HL-60 (cell line): ENCODE results near the gene RTL10.
A peak's percentile ranks its signal among the peaks of the same experiment; 100 is the strongest.

ENCODE experiments used
- DNase-seq, 2 experiments: peaks; one replicate each; pipeline ENCODE4 v3.0.0-alpha.2; 2010 to 2020; ENCODE audit warnings: low read depth in 1 of 2, low spot score in 1 of 2
- H3K27ac ChIP-seq: fragments of 250-450 bp; sonication (Bioruptor Pico); replicated peaks from 2 replicates; pipeline ENCODE4 v1.5.1; 2020; ENCODE audit warnings: mild to moderate bottlenecking, moderate library complexity
- H3K27me3 ChIP-seq: fragments of 250-450 bp; sonication (Bioruptor Pico); 2 replicates; pipeline ENCODE4 v1.5.1; 2021; ENCODE audit warnings: mild to moderate bottlenecking, moderate library complexity; ENCODE audit not compliant: insufficient read depth, poor library complexity, severe bottlenecking
- H3K4me3 ChIP-seq: replicated peaks from 2 replicates; pipeline ENCODE4 v1.5.1; 2011; ENCODE audit warnings: mild to moderate bottlenecking, control low read depth, low read length; ENCODE audit not compliant: insufficient read depth
- CTCF ChIP-seq: IDR thresholded peaks from one replicate; pipeline ENCODE4 v1.5.1; 2011; ENCODE audit warnings: low read length, control low read depth, inconsistent platforms; ENCODE audit not compliant: insufficient read depth
- GABPA ChIP-seq: IDR thresholded peaks from 2 replicates; pipeline ENCODE4 v1.6.1; 2012; ENCODE audit warnings: low read depth
- POLR2AphosphoS5 ChIP-seq: IDR thresholded peaks from 2 replicates; pipeline ENCODE4 v1.6.1; 2012; ENCODE audit warnings: low read depth
- REST ChIP-seq: IDR thresholded peaks from 2 replicates; pipeline ENCODE4 v1.6.1; 2012; ENCODE audit warnings: low read depth; ENCODE audit not compliant: insufficient replicate concordance
- SPI1 ChIP-seq: IDR thresholded peaks from 2 replicates; pipeline ENCODE4 v1.6.1; 2012; ENCODE audit warnings: low read depth, mild to moderate bottlenecking, borderline replicate concordance

Gene RTL10

GRCh38 chr22:19850763-19851109 is 3.9 kb downstream of the RTL10 start:
- Histone ChIP-seq H3K27ac (no peak overlapping the region), H3K4me3 (no peak overlapping the region), H3K27me3 (no peaks in the 10 kb centered on the region)
- TF ChIP-seq REST: no peak
- no peak for TF ChIP-seq POLR2AphosphoS5
- DNase-seq: no peak

- no peak overlapping the region for H3K27ac ChIP-seq
- TF ChIP-seq CTCF (no peak), REST (no peak), SPI1 (no peak), POLR2AphosphoS5 (no peak), GABPA (no peak)
- no peak for DNase-seq
- H3K4me3 ChIP-seq: no peak overlapping the region
- no peaks in the 10 kb centered on the region for H3K27me3 ChIP-seq
Measured at GRCh38 chr22:19849835-19850762, 4.6 kb downstream of the RTL10 start.

- Histone ChIP-seq H3K4me3 (no peak overlapping the region), H3K27ac (no peak overlapping the region), H3K27me3 (no peaks in the 10 kb centered on the region)
- TF ChIP-seq POLR2AphosphoS5: peak; percentile 46; the same call in 1 of the 2 replicates
- no peak for TF ChIP-seq REST
- DNase-seq: no peak
Measured at GRCh38 chr22:19848298-19849224, 6.1 kb downstream of the RTL10 start.

GRCh38 chr22:19847345-19847632 is 7.4 kb downstream of the RTL10 start:
- TF ChIP-seq REST: no peak
- TF ChIP-seq GABPA: no peak
- no peak for TF ChIP-seq CTCF
- no peak for TF ChIP-seq SPI1
- no peak for TF ChIP-seq POLR2AphosphoS5
- no peak overlapping the region for H3K4me3 ChIP-seq
- no peaks in the 10 kb centered on the region for H3K27me3 ChIP-seq
- H3K27ac ChIP-seq: no peak overlapping the region
- DNase-seq: no peak
